Uterus (tissue), 2 donors: Measurements from ENCODE around the gene SLC9A8.

Source experiments
- CTCF ChIP-seq, 4 experiments: fragments of 200-600 bp in 2 of 4; fragments of 450-650 bp in 2 of 4; sonication (generic) in 2 of 4; IDR thresholded peaks; one replicate each; pipeline ENCODE4 v1.5.1; 2016 to 2019; ENCODE audit warnings: antibody characterized with exemption in 4 of 4, mild to moderate bottlenecking in 2 of 4, moderate library complexity in 1 of 4
- POLR2A ChIP-seq, 2 donors: fragments of 450-650 bp; IDR thresholded peaks; one replicate each; pipeline ENCODE4 v1.6.1; 2016; ENCODE audit warnings: antibody characterized with exemption in 2 of 2, mild to moderate bottlenecking in 1 of 2, moderate library complexity in 1 of 2

DNA sequence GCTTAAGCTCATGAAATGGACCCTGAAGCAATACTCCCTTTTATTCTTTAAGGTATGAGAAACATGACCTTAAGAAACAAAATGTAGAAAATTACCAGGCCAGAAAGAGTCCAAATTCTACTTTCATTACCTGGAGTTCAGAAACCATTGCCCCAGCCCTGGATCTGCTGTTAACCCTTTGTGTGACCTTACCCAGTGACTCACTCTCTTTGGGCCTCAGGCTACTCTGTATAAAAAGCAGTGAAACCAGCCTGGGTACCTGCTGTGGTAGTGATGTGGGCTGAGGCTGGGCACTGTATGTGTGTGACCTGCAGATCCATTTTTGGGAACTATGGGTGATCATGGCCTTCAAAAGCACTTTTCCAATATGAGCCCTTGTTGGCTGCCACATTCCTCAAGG is 47.2 kb downstream of the SLC9A8 start:
- TF ChIP-seq CTCF (IDR thresholded peaks at IDR 0.05) (no peak), POLR2A (IDR thresholded peaks at IDR 0.05) (no peak)
